A549 (cell line): ENCODE data around the gene ZC3H18. TPM values are rescaled to one million over a fixed set of nuclear protein-coding genes. Genes with fewer than 3 reads are reported as not detected.

Experiments
- ATAC-seq, 2 experiments: fragments of 200-7000 bp in 1 of 2; fragments of >200 bp in 1 of 2; cut with Nextera tagmentation in 1 of 2; cut with Tn5 transposase in 1 of 2; 3 replicates each; pipeline versions ENCODE4 v1.8.0 to v1.9.1; 2018 to 2020; ENCODE audit warnings: mild to moderate bottlenecking in 1 of 2, moderate library complexity in 1 of 2
- CTCF ChIA-PET: fragments of 300-600 bp; sonication (Branson Sonifier 250); formaldehyde crosslinking; extraction: SDS; loops from one replicate; lab custom pipeline; 2021; ENCODE audit warnings: antibody characterized with exemption, inconsistent platforms; lab: Yijun Ruan, JAX
- POLR2A ChIA-PET: fragments of 350-600 bp; formaldehyde crosslinking; extraction: SDS; loops from one replicate; lab custom pipeline; 2021; ENCODE audit warnings: antibody characterized with exemption, inconsistent platforms; lab: Yijun Ruan, JAX
- DNase-seq, 2 experiments: peaks; one replicate each; pipeline versions ENCODE4 v3.0.0 to v3.0.0-alpha.2; 2011 to 2016; ENCODE audit warnings: low read depth in 1 of 2, low spot score in 1 of 2
- FAIRE-seq: peaks from 2 replicates; lab custom pipeline; 2011; peaks lifted over from hg19 to GRCh38; lab: Jason Lieb, UNC
- H3K27ac ChIP-seq, 2 experiments: fragments of >200 bp; sonication (Bioruptor Twin); formaldehyde crosslinking; 3 replicates each; pipeline ENCODE4 v1.5.1; 2016 to 2017
- H3K4me1 ChIP-seq: fragments of >200 bp; sonication (Bioruptor Twin); formaldehyde crosslinking; 3 replicates; pipeline ENCODE4 v1.6.1; 2016
- H3K4me2 ChIP-seq: fragments of >200 bp; sonication (Bioruptor Twin); formaldehyde crosslinking; 3 replicates; pipeline ENCODE4 v1.6.1; 2016
- H3K4me3 ChIP-seq: fragments of >200 bp; sonication (Bioruptor Twin); formaldehyde crosslinking; 3 replicates; pipeline ENCODE4 v1.5.1; 2016
- H3K9me3 ChIP-seq: fragments of >200 bp; sonication (Bioruptor Twin); formaldehyde crosslinking; 3 replicates; pipeline ENCODE4 v1.6.1; 2016
- ATOH8 ChIP-seq: fragments of 250-450 bp; sonication (Bioruptor Pico); IDR thresholded peaks from 2 replicates; pipeline ENCODE4 v1.5.0; 2020; ENCODE audit warnings: low read depth, mild to moderate bottlenecking, moderate library complexity
- CBX2 ChIP-seq: fragments of 200-600 bp; sonication (generic); IDR thresholded peaks from 2 replicates; pipeline ENCODE4 v1.6.1; 2016; ENCODE audit warnings: low read depth, mild to moderate bottlenecking, borderline replicate concordance
- CEBPB ChIP-seq, 2 experiments: fragments of >200 bp in 1 of 2; sonication (Bioruptor Twin) in 1 of 2; formaldehyde crosslinking in 1 of 2; IDR thresholded peaks; 2 replicates each; pipeline ENCODE4 v1.6.1; 2012 to 2016
- CTCF ChIP-seq: fragments of >200 bp; sonication (Bioruptor Twin); formaldehyde crosslinking; IDR thresholded peaks from 3 replicates; pipeline ENCODE4 v1.5.1; 2016
- ELK1 ChIP-seq: fragments of 150-350 bp; IDR thresholded peaks from 2 replicates; pipeline ENCODE4 v1.6.1; 2014; ENCODE audit warnings: low read depth, mild to moderate bottlenecking, low read length
- EP300 ChIP-seq, 2 experiments: fragments of >200 bp; sonication (Bioruptor Twin); formaldehyde crosslinking; IDR thresholded peaks; 2 replicates in 1 of 2; 3 replicates in 1 of 2; pipeline ENCODE4 v1.6.1; 2016 to 2017
- ESRRA ChIP-seq: fragments of 150-350 bp; IDR thresholded peaks from 2 replicates; pipeline ENCODE4 v1.6.1; 2014; ENCODE audit warnings: mild to moderate bottlenecking, low read length, borderline replicate concordance
- FOSB ChIP-seq: fragments of 250-450 bp; sonication (Bioruptor Pico); IDR thresholded peaks from 2 replicates; pipeline ENCODE4 v1.5.0; 2020; ENCODE audit warnings: mild to moderate bottlenecking, moderate library complexity
- FOSL2 ChIP-seq, 2 experiments: fragments of 450-650 bp in 1 of 2; fragments of >200 bp in 1 of 2; sonication (Bioruptor Twin) in 1 of 2; formaldehyde crosslinking; IDR thresholded peaks; 2 replicates each; pipeline versions ENCODE4 v1.5.0 to v1.6.1; 2016 to 2020; ENCODE audit warnings: mild to moderate bottlenecking in 1 of 2, moderate library complexity in 1 of 2
- GATA3 ChIP-seq: IDR thresholded peaks from 2 replicates; pipeline ENCODE4 v1.6.1; 2012; ENCODE audit warnings: borderline replicate concordance
- HDAC2 ChIP-seq: fragments of 200-600 bp; sonication (generic); IDR thresholded peaks from 2 replicates; pipeline ENCODE4 v1.6.1; 2016
- HOXA7 ChIP-seq: fragments of 250-450 bp; sonication (Bioruptor Pico); IDR thresholded peaks from 2 replicates; pipeline ENCODE4 v1.5.0; 2020; ENCODE audit warnings: mild to moderate bottlenecking, moderate library complexity
- HOXB5 ChIP-seq: fragments of 250-450 bp; sonication (Bioruptor Pico); IDR thresholded peaks from 2 replicates; pipeline ENCODE4 v1.5.0; 2020; ENCODE audit warnings: mild to moderate bottlenecking, moderate library complexity
- JUN ChIP-seq, 2 experiments: fragments of >200 bp; sonication (Bioruptor Twin); formaldehyde crosslinking; IDR thresholded peaks; 2 replicates in 1 of 2; 3 replicates in 1 of 2; pipeline ENCODE4 v1.6.1; 2016 to 2017
- MAX ChIP-seq: IDR thresholded peaks from 2 replicates; pipeline ENCODE4 v1.6.1; 2012
- PHF8 ChIP-seq: fragments of 200-600 bp; sonication (generic); IDR thresholded peaks from 2 replicates; pipeline ENCODE4 v1.6.1; 2016; ENCODE audit warnings: low read depth, mild to moderate bottlenecking, antibody characterized with exemption, moderate library complexity, borderline replicate concordance
- RARB ChIP-seq: fragments of 250-450 bp; sonication (Bioruptor Pico); IDR thresholded peaks from 2 replicates; pipeline ENCODE4 v1.8.0; 2021; ENCODE audit warnings: mild to moderate bottlenecking, moderate library complexity
- REST ChIP-seq: fragments of 200-600 bp; sonication (generic); IDR thresholded peaks from 2 replicates; pipeline ENCODE4 v1.6.1; 2016; ENCODE audit warnings: antibody characterized with exemption, mild to moderate bottlenecking, moderate library complexity
- SREBF2 ChIP-seq: fragments of 450-650 bp; IDR thresholded peaks from 2 replicates; pipeline ENCODE4 v1.6.1; 2014; ENCODE audit warnings: mild to moderate bottlenecking, moderate library complexity
- TFCP2L1 ChIP-seq: fragments of 250-450 bp; sonication (Bioruptor Pico); IDR thresholded peaks from 2 replicates; pipeline ENCODE4 v1.5.0; 2021; ENCODE audit warnings: mild to moderate bottlenecking
- USF2 ChIP-seq: fragments of 450-650 bp; IDR thresholded peaks from 2 replicates; pipeline ENCODE4 v1.6.1; 2014; ENCODE audit warnings: antibody characterized with exemption
- ZNF302 ChIP-seq: fragments of 250-450 bp; sonication (Bioruptor Pico); IDR thresholded peaks from 2 replicates; pipeline ENCODE4 v1.9.0; 2021; ENCODE audit warnings: inconsistent platforms, mild to moderate bottlenecking, moderate library complexity
- ZSCAN20 ChIP-seq: fragments of 250-450 bp; sonication (Bioruptor Pico); IDR thresholded peaks from 2 replicates; pipeline ENCODE4 v1.8.0; 2022; ENCODE audit warnings: mild to moderate bottlenecking, moderate library complexity
- WGBS: methylation state at CpG from one replicate; pipeline ENCODE4 v1.1.6; 2017; ENCODE audit errors: missing lambda C conversion rate; 5-methylcytosine and 5-hydroxymethylcytosine counted together
- polyA plus RNA-seq, 4 experiments: library from polyadenylated mRNA; depleted of rRNA in 3 of 4; stranded (reverse); fragments of >200 nt; fragmentation: RNase III in 1 of 4; extraction: RNeasy Plus Mini Kit Qiagen cat#74134 plus additional on column Dnase treatment in 1 of 4; gene quantifications; 2 replicates in 3 of 4; 3 replicates in 1 of 4; pipeline ENCODE4 v1.2.3, GENCODE V29; 2011 to 2017

The ZC3H18 gene
- polyA plus RNA-seq, 2 of the 4 experiments (the other 2 are of a cell fraction): 21.1 to 48.2 TPM

GRCh38 chr16:88651276-88651988, 81.2 kb downstream of the ZC3H18 start:
- peak overlapping the region; percentile 94 for H3K4me3 ChIP-seq
- ChIA-PET CTCF (no interaction called here), POLR2A (interaction anchor here (1.5 kb wide), 1 partner anchor 12 kb away, joined by 3 read pairs; the partner anchor contains the start of gene MVD)
- ATAC-seq (peak; percentile 6; a peak in 5 of 6 replicates), DNase-seq (peak in 1 of 2 experiments; percentile 48), FAIRE-seq (no peak)
- H3K4me2 ChIP-seq: peak overlapping the region; percentile 99
- H3K27ac ChIP-seq: peak overlapping the region; percentile 89 to 93
- WGBS: 52% methylated on average over 15 of the region's 24 CpGs
- H3K9me3 ChIP-seq: no peaks in the 10 kb centered on the region
- TF ChIP-seq RARB (CRISPR knock-in tag): no peak
- TF ChIP-seq ESRRA: no peak
- no peak for TF ChIP-seq CEBPB (IDR thresholded peaks at IDR 0.05)
- no peak for TF ChIP-seq EP300 (IDR thresholded peaks at IDR 0.05)
- no peak for TF ChIP-seq CTCF
- TF ChIP-seq PHF8: no peak
- TF ChIP-seq SREBF2: no peak
- TF ChIP-seq USF2: no peak
- no peak for TF ChIP-seq REST
- TF ChIP-seq GATA3: no peak
- no peak for TF ChIP-seq HOXB5 (CRISPR knock-in tag)
- TF ChIP-seq HOXA7: no peak
- TF ChIP-seq ZNF302 (CRISPR knock-in tag): no peak
- no peak for TF ChIP-seq HDAC2
- no peak for TF ChIP-seq ZSCAN20 (CRISPR knock-in tag)
- TF ChIP-seq FOSB (CRISPR knock-in tag): no peak
- TF ChIP-seq, all 56 proteins: peak for 0
- peaks cover 21% of the 10 kb centered on the region for H3K4me1 ChIP-seq

- DNase-seq: no peak
- H3K9me3 ChIP-seq: no peaks in the 10 kb centered on the region
- FAIRE-seq: no peak
- WGBS: 91% methylated on average over 19 of the region's 29 CpGs
- ATAC-seq: no peak
- TF ChIP-seq ATOH8: no peak
- no peak for TF ChIP-seq MAX
- TF ChIP-seq CEBPB (IDR thresholded peaks at IDR 0.05): no peak
- TF ChIP-seq TFCP2L1 (CRISPR knock-in tag): no peak
- no peak for TF ChIP-seq EP300 (IDR thresholded peaks at IDR 0.05)
- no peak for TF ChIP-seq CBX2
- no peak for TF ChIP-seq JUN (IDR thresholded peaks at IDR 0.05)
- TF ChIP-seq ELK1: no peak
- TF ChIP-seq USF2: no peak
- no peak for TF ChIP-seq FOSL2 (IDR thresholded peaks at IDR 0.05)
- no peak for TF ChIP-seq FOSL2 (CRISPR knock-in tag; IDR thresholded peaks at IDR 0.05)
- peak overlapping the region in 1 of 2 experiments; percentile 93; a peak in 4 of 6 replicates for H3K27ac ChIP-seq
- POLR2A ChIA-PET: interaction anchor here (1.5 kb wide), 1 partner anchor 11 kb away, joined by 3 read pairs; the partner anchor contains the start of gene MVD
- peak overlapping the region; percentile 99; the same call in 2 of the 3 replicates for H3K4me2 ChIP-seq
- CTCF ChIA-PET: interaction anchor here (1.1 kb wide), 1 partner anchor 18 kb away, joined by 3 read pairs; no protein-coding TSS in a partner anchor
- H3K4me3 ChIP-seq: no peak overlapping the region
- peaks cover 21% of the 10 kb centered on the region for H3K4me1 ChIP-seq
Measured at GRCh38 chr16:88651989-88652761, 82.0 kb downstream of the ZC3H18 start.
